PC-3 (cell line): ENCODE measurements around the gene MACROD2.

ENCODE experiments used
- CTCF ChIP-seq: fragments of 300-600 bp; sonication (generic); conservative IDR thresholded peaks from 2 replicates; pipeline ENCODE4 v1.5.1; 2017; ENCODE audit warnings: antibody characterized with exemption, low read depth, mild to moderate bottlenecking, low read length
- EZH2 ChIP-seq: fragments of 300-600 bp; sonication (generic); IDR thresholded peaks from one replicate; pipeline ENCODE4 v1.6.1; 2017; ENCODE audit warnings: antibody characterized with exemption, mild to moderate bottlenecking, low read length; ENCODE audit not compliant: unreplicated experiment

- TF ChIP-seq EZH2: no peak
- no peak for TF ChIP-seq CTCF
These were observed 1247.5 kb downstream of the MACROD2 start for GRCh38 chr20:15242773-15243172.
